H1 (cell line): ENCODE results near the gene FAM171A1. TPM values are rescaled to one million over a fixed set of nuclear protein-coding genes. Genes with fewer than 3 reads are reported as not detected.

Experiments used
- CTCF ChIA-PET: fragments of 300-600 bp; sonication (Branson Sonifier 250); formaldehyde crosslinking; loops from one replicate; lab custom pipeline; 2021; ENCODE audit not compliant: partially characterized antibody; lab: Charles Lee
- POLR2A ChIA-PET: fragments of 300-600 bp; sonication (Branson Sonifier 250); formaldehyde crosslinking; loops from one replicate; lab custom pipeline; 2021; ENCODE audit warnings: inconsistent platforms; ENCODE audit not compliant: partially characterized antibody; lab: Charles Lee
- DNase-seq, 2 experiments: peaks; one replicate each; pipeline versions ENCODE4 v3.0.0 to v3.0.0-alpha.2; 2010 to 2022; ENCODE audit warnings: low spot score in 2 of 2, low read depth in 1 of 2, mixed read lengths in 1 of 2
- FAIRE-seq: peaks from 2 replicates; lab custom pipeline; 2011; peaks lifted over from hg19 to GRCh38; lab: Jason Lieb, UNC
- H2AFZ ChIP-seq: 2 replicates; pipeline ENCODE4 v1.8.1; 2012; ENCODE audit warnings: low read length, inconsistent platforms
- H2AK5ac ChIP-seq: 2 replicates; pipeline ENCODE4 v1.6.1; 2013; ENCODE audit warnings: low read depth, low read length
- H2BK120ac ChIP-seq: replicated peaks from 2 replicates; pipeline ENCODE3; 2013; ENCODE audit warnings: low read depth, low read length, inconsistent platforms
- H2BK12ac ChIP-seq: 2 replicates; pipeline ENCODE4 v1.6.1; 2013; ENCODE audit warnings: low read depth, low read length
- H2BK15ac ChIP-seq: 2 replicates; pipeline ENCODE4 v1.6.1; 2013; ENCODE audit warnings: low read length
- H2BK20ac ChIP-seq: 2 replicates; pipeline ENCODE4 v1.6.1; 2013; ENCODE audit warnings: low read length
- H2BK5ac ChIP-seq: 2 replicates; pipeline ENCODE4 v1.6.1; 2013; ENCODE audit warnings: low read depth, low read length
- H3K14ac ChIP-seq: 2 replicates; pipeline ENCODE4 v1.6.1; 2013; ENCODE audit warnings: inconsistent platforms; ENCODE audit not compliant: insufficient read length
- H3K18ac ChIP-seq: 2 replicates; pipeline ENCODE4 v1.6.1; 2013; ENCODE audit warnings: low read length; ENCODE audit errors: extremely low read depth
- H3K23ac ChIP-seq: 2 replicates; pipeline ENCODE4 v1.6.1; 2013; ENCODE audit warnings: inconsistent platforms; ENCODE audit not compliant: insufficient read length
- H3K23me2 ChIP-seq: 2 replicates; pipeline ENCODE4 v1.6.1; 2013; ENCODE audit warnings: low read depth, low read length
- H3K27ac ChIP-seq: 2 replicates; pipeline ENCODE4 v1.6.1; 2011; ENCODE audit warnings: low read depth, low read length, inconsistent platforms
- H3K27me3 ChIP-seq, 4 experiments: replicated peaks in 1 of 4; 1 replicate in 1 of 4; 2 replicates in 3 of 4; pipeline versions ENCODE4 v1.6.1 to v1.8.1; 2011 to 2013; ENCODE audit warnings: low read length in 3 of 4, mild to moderate bottlenecking in 3 of 4, inconsistent platforms in 2 of 4, mixed read lengths in 2 of 4, moderate library complexity in 1 of 4; ENCODE audit not compliant: control insufficient read depth in 3 of 4, insufficient read depth in 3 of 4; ENCODE audit errors: extremely low read depth in 1 of 4
- H3K36me3 ChIP-seq, 4 experiments: 2 replicates each; pipeline versions ENCODE4 v1.6.1 to v1.8.1; 2011 to 2013; ENCODE audit warnings: mild to moderate bottlenecking in 4 of 4, low read length in 3 of 4, moderate library complexity in 2 of 4, control low read depth in 1 of 4, inconsistent platforms in 1 of 4; ENCODE audit not compliant: insufficient read depth in 4 of 4, control insufficient read depth in 2 of 4
- H3K4ac ChIP-seq: replicated peaks from 2 replicates; pipeline ENCODE3; 2013; ENCODE audit warnings: low read length, low read depth, mixed read lengths, inconsistent platforms; ENCODE audit not compliant: insufficient read length
- H3K4me1 ChIP-seq, 4 experiments: replicated peaks in 1 of 4; 1 replicate in 1 of 4; 2 replicates in 3 of 4; pipeline versions ENCODE4 v1.6.1 to v1.8.1; 2011 to 2013; ENCODE audit warnings: low read length in 3 of 4, inconsistent platforms in 2 of 4, mixed read lengths in 1 of 4; ENCODE audit not compliant: insufficient read depth in 4 of 4, control insufficient read depth in 3 of 4
- H3K4me2 ChIP-seq, 2 experiments: 2 replicates each; pipeline versions ENCODE4 v1.6.1 to v1.8.1; 2011 to 2013; ENCODE audit warnings: low read depth in 2 of 2, low read length in 2 of 2, control low read depth in 1 of 2, inconsistent platforms in 1 of 2, mild to moderate bottlenecking in 1 of 2; ENCODE audit not compliant: insufficient read depth in 1 of 2
- H3K4me3 ChIP-seq, 4 experiments: fragments of 200-600, 300-600 bp in 1 of 4; sonication (generic), shearing (Covaris generic), sonication (Bioruptor Twin) in 1 of 4; 2 replicates each; pipeline versions ENCODE4 v1.5.1 to v1.8.1; 2011 to 2016; ENCODE audit warnings: low read length in 4 of 4, low read depth in 3 of 4, control low read depth in 2 of 4, inconsistent platforms in 2 of 4, mild to moderate bottlenecking in 2 of 4, mixed read lengths in 1 of 4, moderate library complexity in 1 of 4; ENCODE audit not compliant: insufficient read depth in 2 of 4; ENCODE audit errors: extremely low read depth in 1 of 4
- H3K56ac ChIP-seq: replicated peaks from 2 replicates; pipeline ENCODE3; 2013; ENCODE audit warnings: low read depth, mild to moderate bottlenecking, mixed read lengths, low read length, inconsistent platforms; ENCODE audit not compliant: insufficient read length
- H3K79me1 ChIP-seq: 2 replicates; pipeline ENCODE4 v1.6.1; 2013; ENCODE audit warnings: low read depth, low read length, control low read depth
- H3K79me2 ChIP-seq, 2 experiments: 2 replicates each; pipeline versions ENCODE4 v1.6.1 to v1.8.1; 2012 to 2013; ENCODE audit warnings: low read length in 2 of 2, mild to moderate bottlenecking in 2 of 2, inconsistent platforms in 1 of 2; ENCODE audit not compliant: insufficient read depth in 2 of 2, control insufficient read depth in 1 of 2
- H3K9ac ChIP-seq, 4 experiments: replicated peaks in 1 of 4; 1 replicate in 1 of 4; 2 replicates in 3 of 4; pipeline versions ENCODE4 v1.6.1 to v1.8.1; 2011 to 2013; ENCODE audit warnings: low read depth in 3 of 4, low read length in 3 of 4, control low read depth in 2 of 4, mild to moderate bottlenecking in 2 of 4, moderate library complexity in 2 of 4, inconsistent platforms in 1 of 4; ENCODE audit errors: extremely low read depth in 1 of 4
- H3K9me3 ChIP-seq, 2 experiments: 2 replicates each; pipeline versions ENCODE4 v1.6.1 to v1.8.1; 2012 to 2013; ENCODE audit warnings: mild to moderate bottlenecking in 2 of 2, moderate library complexity in 2 of 2, control low read depth in 1 of 2, inconsistent platforms in 1 of 2, low read depth in 1 of 2, low read length in 1 of 2, mixed read lengths in 1 of 2; ENCODE audit not compliant: insufficient read depth in 2 of 2
- H4K20me1 ChIP-seq, 2 experiments: replicated peaks in 1 of 2; 2 replicates each; pipeline versions ENCODE3 to v1.8.1; 2011 to 2013; ENCODE audit warnings: inconsistent platforms in 2 of 2, low read length in 2 of 2, mild to moderate bottlenecking in 1 of 2; ENCODE audit not compliant: insufficient read depth in 2 of 2, control insufficient read depth in 1 of 2
- H4K5ac ChIP-seq: 2 replicates; pipeline ENCODE4 v1.6.1; 2013; ENCODE audit warnings: low read length, low read depth, mixed read lengths, inconsistent platforms; ENCODE audit not compliant: insufficient read length
- H4K8ac ChIP-seq: 2 replicates; pipeline ENCODE4 v1.8.0; 2013; ENCODE audit warnings: mild to moderate bottlenecking, moderate library complexity, low read length, inconsistent platforms; ENCODE audit not compliant: insufficient read depth; ENCODE audit errors: extremely low read depth
- H4K91ac ChIP-seq: replicated peaks from 2 replicates; pipeline ENCODE3; 2013; ENCODE audit warnings: low read length, mixed read lengths, inconsistent platforms; ENCODE audit not compliant: insufficient read length
- CBX5 ChIP-seq: fragments of 300-800, 300-1000 bp; sonication (generic); IDR thresholded peaks from 2 replicates; pipeline ENCODE4 v1.7.1; 2016; ENCODE audit warnings: antibody characterized with exemption, low read length, low read depth
- CBX8 ChIP-seq: fragments of 300-800, 300-1000 bp; sonication (generic); IDR thresholded peaks from 2 replicates; pipeline ENCODE4 v1.7.1; 2016; ENCODE audit warnings: low read depth, low read length, borderline replicate concordance
- CEBPB ChIP-seq: IDR thresholded peaks from 2 replicates; pipeline ENCODE4 v1.6.1; 2012; ENCODE audit warnings: low read depth, low read length
- EGR1 ChIP-seq: IDR thresholded peaks from 2 replicates; pipeline ENCODE4 v1.6.1; 2011; ENCODE audit warnings: low read depth, low read length, borderline replicate concordance
- JUND ChIP-seq: IDR thresholded peaks from 2 replicates; pipeline ENCODE4 v1.6.1; 2011; ENCODE audit warnings: mild to moderate bottlenecking, improper control_type of control experiment, low read length
- KDM4A ChIP-seq: IDR thresholded peaks from one replicate; pipeline ENCODE4 v1.7.1; 2012; ENCODE audit warnings: low read depth, mild to moderate bottlenecking, moderate library complexity, low read length, inconsistent platforms; ENCODE audit not compliant: severe bottlenecking
- POLR2A ChIP-seq, 2 experiments: IDR thresholded peaks; 1 replicate in 1 of 2; 2 replicates in 1 of 2; pipeline ENCODE4 v1.6.1; 2011; ENCODE audit warnings: low read depth in 2 of 2, low read length in 2 of 2, mild to moderate bottlenecking in 2 of 2; ENCODE audit errors: control extremely low read depth in 1 of 2
- SP2 ChIP-seq: IDR thresholded peaks from 2 replicates; pipeline ENCODE4 v1.6.1; 2012; ENCODE audit warnings: mild to moderate bottlenecking, low read length, inconsistent platforms
- WGBS, 2 experiments: shearing (Covaris generic) in 1 of 2; methylation state at CpG; one replicate each; pipeline versions ENCODE4 v1.1.6 to v1.1.7; 2013 to 2015; ENCODE audit warnings: low lambda C conversion rate in 2 of 2, mixed read lengths in 2 of 2, inconsistent platforms in 1 of 2, low coverage in 1 of 2, missing lambda C conversion rate in 1 of 2; ENCODE audit not compliant: insufficient replicate concordance in 2 of 2, insufficient coverage in 1 of 2, insufficient read length in 1 of 2; ENCODE audit errors: extremely low coverage in 1 of 2, missing lambda C conversion rate in 1 of 2; 5-methylcytosine and 5-hydroxymethylcytosine counted together
- polyA plus RNA-seq, 7 experiments: library from polyadenylated mRNA; depleted of rRNA in 3 of 7; stranded (reverse) in 5 of 7; unstranded in 2 of 7; fragments of >200 nt in 5 of 7; fragments of 200-250 nt in 2 of 7; gene quantifications; 1 replicate in 5 of 7; 2 replicates in 1 of 7; 4 replicates in 1 of 7; pipeline versions ENCODE4 v1.2.1 to v1.2.3, GENCODE V29; 2011 to 2013; ENCODE audit warnings: missing spikeins in 2 of 7, mixed read lengths in 2 of 7
- total RNA-seq: library from RNA; stranded (reverse); fragmentation: NEBNext Ultra II Directional; extraction: Animal tissue kit (Norgen Biotek cat#: 25700); gene quantifications from 2 replicates; pipeline ENCODE4 v1.2.1, GENCODE V29; 2021
- TF ChIP-seq, protein P1 (sequence below): IDR thresholded peaks from 2 replicates; pipeline ENCODE4 v1.6.1; 2012; ENCODE audit warnings: low read length, inconsistent platforms
- TF ChIP-seq, protein P2 (sequence below): IDR thresholded peaks from 2 replicates; pipeline ENCODE4 v1.6.1; 2012; ENCODE audit warnings: inconsistent platforms

The FAM171A1 gene
- total and polyA plus RNA-seq, 2 of the 8 experiments (the other 6 are each of a cell fraction or from before 2014, with no cell fraction given) = 26.6 to 42.1 TPM

DNA sequence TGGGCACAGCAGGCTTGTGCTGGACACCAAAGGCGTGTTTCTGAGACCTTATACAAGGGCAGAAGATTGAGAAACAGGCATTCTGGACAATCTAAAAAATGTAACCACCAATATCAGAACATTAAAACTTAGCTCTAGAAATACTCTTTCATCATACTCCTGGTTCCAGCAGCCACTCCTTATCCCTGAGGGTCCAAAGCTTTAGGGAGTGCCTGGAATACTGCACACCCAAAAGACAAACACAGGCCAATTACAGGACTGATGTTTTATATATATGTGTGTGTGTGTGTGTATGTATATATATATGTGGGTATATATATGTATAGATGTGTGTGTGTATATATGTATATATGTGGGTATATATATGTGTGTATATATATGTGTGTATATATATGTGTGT is 39.6 kb downstream of the FAM171A1 start:
- H3K79me2 ChIP-seq = peaks cover 0 to 7% of the 10 kb centered on the region in 2 experiments; a peak in 1 of 4 replicates

More for the DNA sequence above, 39.6 kb downstream of the FAM171A1 start:
- Histone ChIP-seq H2AK5ac (no peak overlapping the region), H3K27me3 (no peaks in the 10 kb centered on the region), H3K9ac (no peak overlapping the region), H3K4ac (no peak overlapping the region), H4K20me1 (no peaks in the 10 kb centered on the region), H2BK12ac (no peak overlapping the region), H4K91ac (no peak overlapping the region), H3K36me3 (no peaks in the 10 kb centered on the region), H3K4me3 (no peak overlapping the region), H2BK20ac (no peak overlapping the region), H3K4me2 (no peak overlapping the region), H3K14ac (no peak overlapping the region), H4K8ac (no peak overlapping the region), H3K4me1 (peaks cover 0 to 3% (median 0%) of the 10 kb centered on the region in 4 experiments; a peak in 1 of 7 replicates), H3K79me1 (no peaks in the 10 kb centered on the region; the same call in 1 of the 2 replicates), H2BK120ac (no peak overlapping the region), H3K23me2 (no peaks in the 10 kb centered on the region), H2AFZ (no peak overlapping the region), H3K56ac (no peak overlapping the region), H3K23ac (no peak overlapping the region), H4K5ac (no peak overlapping the region), H2BK15ac (no peak overlapping the region), H3K18ac (no peak overlapping the region), H2BK5ac (no peak overlapping the region), H3K27ac (no peak overlapping the region), H3K9me3 (no peaks in the 10 kb centered on the region)
- POLR2A ChIA-PET = interaction anchor here (0.7 kb wide), 1 partner anchor 9 kb away, joined by 3 read pairs; no protein-coding TSS in a partner anchor
- TF ChIP-seq JUND (no peak), CBX8 (no peak), CBX5 (no peak), SP2 (no peak), CEBPB (no peak), KDM4A (no peak), POLR2A (IDR thresholded peaks at IDR 0.05; ENCODE audit: control extremely low read depth in 1 of 2, low read depth in 2 of 2, low read length in 2 of 2) (no peak), EGR1 (no peak)
- TF ChIP-seq, protein P1, sequence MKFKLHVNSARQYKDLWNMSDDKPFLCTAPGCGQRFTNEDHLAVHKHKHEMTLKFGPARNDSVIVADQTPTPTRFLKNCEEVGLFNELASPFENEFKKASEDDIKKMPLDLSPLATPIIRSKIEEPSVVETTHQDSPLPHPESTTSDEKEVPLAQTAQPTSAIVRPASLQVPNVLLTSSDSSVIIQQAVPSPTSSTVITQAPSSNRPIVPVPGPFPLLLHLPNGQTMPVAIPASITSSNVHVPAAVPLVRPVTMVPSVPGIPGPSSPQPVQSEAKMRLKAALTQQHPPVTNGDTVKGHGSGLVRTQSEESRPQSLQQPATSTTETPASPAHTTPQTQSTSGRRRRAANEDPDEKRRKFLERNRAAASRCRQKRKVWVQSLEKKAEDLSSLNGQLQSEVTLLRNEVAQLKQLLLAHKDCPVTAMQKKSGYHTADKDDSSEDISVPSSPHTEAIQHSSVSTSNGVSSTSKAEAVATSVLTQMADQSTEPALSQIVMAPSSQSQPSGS = no peak
- TF ChIP-seq, protein P2, sequence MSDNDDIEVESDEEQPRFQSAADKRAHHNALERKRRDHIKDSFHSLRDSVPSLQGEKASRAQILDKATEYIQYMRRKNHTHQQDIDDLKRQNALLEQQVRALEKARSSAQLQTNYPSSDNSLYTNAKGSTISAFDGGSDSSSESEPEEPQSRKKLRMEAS = no peak
- no peak for DNase-seq
- no peak for FAIRE-seq
- CTCF ChIA-PET = interaction anchor here (0.8 kb wide), 1 partner anchor 48 kb away, joined by 4 read pairs; no protein-coding TSS in a partner anchor
- 93% methylated on average over 1 of the region's 1 CpG; no CpG with 5 or more reads in 1 of the 2 experiments for WGBS, 2 experiments
